BLaER1 (cell line): ENCODE measurements around the gene SATL1.

Experiments
- H3K27ac ChIP-seq: shearing (Covaris generic); formaldehyde crosslinking; 2 replicates; pipeline ENCODE4 v1.8.1; 2022
- H3K27me3 ChIP-seq: shearing (Covaris generic); formaldehyde crosslinking; 2 replicates; pipeline ENCODE4 v1.8.1; 2022
- H3K36me3 ChIP-seq: shearing (Covaris generic); formaldehyde crosslinking; 2 replicates; pipeline ENCODE4 v1.8.1; 2022
- H3K4me1 ChIP-seq: shearing (Covaris generic); formaldehyde crosslinking; 2 replicates; pipeline ENCODE4 v1.8.1; 2022
- H3K4me2 ChIP-seq: shearing (Covaris generic); formaldehyde crosslinking; 2 replicates; pipeline ENCODE4 v1.8.1; 2022
- H3K4me3 ChIP-seq: shearing (Covaris generic); formaldehyde crosslinking; 2 replicates; pipeline ENCODE4 v1.8.1; 2022
- H3K9ac ChIP-seq: shearing (Covaris generic); formaldehyde crosslinking; 2 replicates; pipeline ENCODE4 v1.8.1; 2022
- H3K9me3 ChIP-seq: shearing (Covaris generic); formaldehyde crosslinking; 2 replicates; pipeline ENCODE4 v1.8.1; 2022
- H4K20me1 ChIP-seq: shearing (Covaris generic); formaldehyde crosslinking; 2 replicates; pipeline ENCODE4 v1.8.1; 2022
- Cebpa-rat ChIP-seq: shearing (Covaris generic); IDR thresholded peaks from 2 replicates; pipeline ENCODE4 v1.8.1; 2022

Gene SATL1

GRCh38 chrX:85052636-85053343, 190.8 kb downstream of the SATL1 start:
- Histone ChIP-seq H3K9me3 (no peaks in the 10 kb centered on the region), H3K27me3 (peaks cover 54% of the 10 kb centered on the region), H3K4me2 (no peak overlapping the region), H3K9ac (no peak overlapping the region), H4K20me1 (no peaks in the 10 kb centered on the region), H3K4me3 (no peak overlapping the region), H3K27ac (no peak overlapping the region), H3K36me3 (no peaks in the 10 kb centered on the region), H3K4me1 (no peaks in the 10 kb centered on the region)
- TF ChIP-seq Cebpa-rat: no peak

GRCh38 chrX:85052205-85052604, 191.4 kb downstream of the SATL1 start:
- Histone ChIP-seq H3K9ac (no peak overlapping the region), H3K27me3 (peaks cover 60% of the 10 kb centered on the region), H3K4me1 (no peaks in the 10 kb centered on the region), H3K27ac (no peak overlapping the region), H3K9me3 (no peaks in the 10 kb centered on the region), H4K20me1 (peaks cover 5% of the 10 kb centered on the region; the same call in 1 of the 2 replicates), H3K4me3 (no peak overlapping the region), H3K4me2 (no peak overlapping the region), H3K36me3 (no peaks in the 10 kb centered on the region)
- no peak for TF ChIP-seq Cebpa-rat

GRCh38 chrX:85051627-85052026, 192.0 kb downstream of the SATL1 start:
- no peak overlapping the region for H3K27ac ChIP-seq
- H3K9ac ChIP-seq: no peak overlapping the region
- H4K20me1 ChIP-seq: peaks cover 9% of the 10 kb centered on the region; the same call in 1 of the 2 replicates
- no peaks in the 10 kb centered on the region for H3K36me3 ChIP-seq
- peaks cover 61% of the 10 kb centered on the region for H3K27me3 ChIP-seq
- no peak for TF ChIP-seq Cebpa-rat
- H3K4me2 ChIP-seq: no peak overlapping the region
- H3K4me1 ChIP-seq: no peaks in the 10 kb centered on the region
- no peak overlapping the region for H3K4me3 ChIP-seq
- H3K9me3 ChIP-seq: no peaks in the 10 kb centered on the region
